Gastrocnemius medialis (tissue), 4 donors: ENCODE measurements around the gene DBNDD1.

Experiments used
- CTCF ChIP-seq, 5 experiments: fragments of 450-650 bp in 3 of 5; fragments of 200-600 bp in 2 of 5; sonication (generic) in 2 of 5; IDR thresholded peaks in 4 of 5; conservative IDR thresholded peaks in 1 of 5; 1 replicate in 4 of 5; 2 replicates in 1 of 5; pipeline ENCODE4 v1.5.1; 2016 to 2019; ENCODE audit warnings: antibody characterized with exemption in 5 of 5, mild to moderate bottlenecking in 3 of 5, moderate library complexity in 3 of 5
- POLR2A ChIP-seq, 2 donors: fragments of 450-650 bp; IDR thresholded peaks; one replicate each; pipeline ENCODE4 v1.6.1; 2017; ENCODE audit warnings: antibody characterized with exemption in 2 of 2, mild to moderate bottlenecking in 2 of 2, moderate library complexity in 2 of 2

- TF ChIP-seq CTCF (IDR thresholded peaks at IDR 0.05 in 4 of 5, conservative IDR thresholded peaks at IDR 0.05 in 1 of 5) (no peak), POLR2A (IDR thresholded peaks at IDR 0.05) (no peak)
Measured at GRCh38 chr16:90020260-90020837, 1.1 kb upstream of the DBNDD1 start.
